Posterior cingulate gyrus (tissue), 11 donors: ENCODE results near the gene IGF1R.

Source experiments
- DNase-seq, 10 donors: peaks; one replicate each; pipeline versions ENCODE4 v3.0.0 to v3.0.0-alpha.2; 2020 to 2021; ENCODE audit warnings: mixed read lengths in 3 of 10
- intact Hi-C: fragments of 100-400 bp; cut with DNase I; formaldehyde crosslinking; loops from one replicate; pipeline ENCODE4 v1.15.1; 2023

Gene IGF1R

GRCh38 chr15:98896002-98896721, 247.8 kb downstream of the IGF1R start:
- intact Hi-C loops, result no loop called here
- no peak for DNase-seq

GRCh38 chr15:98896802-98897732, 248.7 kb downstream of the IGF1R start:
- intact Hi-C loops, result no loop called here
- no peak for DNase-seq

- intact Hi-C loops, result no loop called here
- DNase-seq, result no peak
These were observed 249.8 kb downstream of the IGF1R start for GRCh38 chr15:98898122-98898521.

GRCh38 chr15:98899272-98900021, 251.1 kb downstream of the IGF1R start:
- intact Hi-C loops, result loop anchor here (10.0 kb wide), 1 partner anchor 175 kb away; no protein-coding TSS in a partner anchor
- DNase-seq, result no peak

- DNase-seq, result no peak
These were observed 252.0 kb downstream of the IGF1R start for GRCh38 chr15:98900356-98900755.

GRCh38 chr15:98901434-98902072, 253.2 kb downstream of the IGF1R start:
- intact Hi-C loops, result loop anchor here (10.0 kb wide), 1 partner anchor 173 kb away; no protein-coding TSS in a partner anchor

More at GRCh38 chr15:98900356-98900755, 252.0 kb downstream of the IGF1R start:
- intact Hi-C loops, result loop anchor here (10.0 kb wide), 1 partner anchor 174 kb away; no protein-coding TSS in a partner anchor

GRCh38 chr15:98902931-98903330, 254.6 kb downstream of the IGF1R start:
- intact Hi-C loops, result loop anchor here (10.0 kb wide), 1 partner anchor 172 kb away; no protein-coding TSS in a partner anchor
- DNase-seq, result no peak

More at GRCh38 chr15:98901434-98902072, 253.2 kb downstream of the IGF1R start:
- DNase-seq, result no peak

- intact Hi-C loops, result loop anchor here (10.0 kb wide), 1 partner anchor 171 kb away; no protein-coding TSS in a partner anchor
- no peak for DNase-seq
These were observed 255.2 kb downstream of the IGF1R start for GRCh38 chr15:98903377-98904018.

- DNase-seq, result peak in 6 of 10 donors; percentile 43 to 93 (median 58)
- intact Hi-C loops, result loop anchor here (10.0 kb wide), 1 partner anchor 170 kb away; no protein-coding TSS in a partner anchor
These were observed 256.2 kb downstream of the IGF1R start for GRCh38 chr15:98904544-98904943.

- no peak for DNase-seq
- intact Hi-C loops, result loop anchor here (10.0 kb wide), 1 partner anchor 169 kb away; no protein-coding TSS in a partner anchor
These were observed 257.8 kb downstream of the IGF1R start for GRCh38 chr15:98905963-98906711.

- no peak for DNase-seq
- intact Hi-C loops, result loop anchor here (10.0 kb wide), 1 partner anchor 168 kb away; no protein-coding TSS in a partner anchor
These were observed 258.4 kb downstream of the IGF1R start for GRCh38 chr15:98906712-98907083.

GRCh38 chr15:98907927-98908471, 259.7 kb downstream of the IGF1R start:
- intact Hi-C loops, result loop anchor here (10.0 kb wide), 1 partner anchor 167 kb away; no protein-coding TSS in a partner anchor

GRCh38 chr15:98909968-98910885, 261.9 kb downstream of the IGF1R start:
- DNase-seq, result no peak

More at GRCh38 chr15:98907927-98908471, 259.7 kb downstream of the IGF1R start:
- DNase-seq, result no peak

GRCh38 chr15:98914626-98915025, 266.3 kb downstream of the IGF1R start:
- intact Hi-C loops, result no loop called here
- no peak for DNase-seq

More at GRCh38 chr15:98909968-98910885, 261.9 kb downstream of the IGF1R start:
- intact Hi-C loops, result loop anchor here (10.0 kb wide), 1 partner anchor 165 kb away; no protein-coding TSS in a partner anchor

- DNase-seq, result no peak
These were observed 268.5 kb downstream of the IGF1R start for GRCh38 chr15:98916826-98917225.

GRCh38 chr15:98917417-98917816, 269.1 kb downstream of the IGF1R start:
- intact Hi-C loops, result no loop called here
- DNase-seq, result no peak

More at GRCh38 chr15:98916826-98917225, 268.5 kb downstream of the IGF1R start:
- intact Hi-C loops, result no loop called here
